HL-60/S4 treated with retinoic acid at 250 ng/mL for 4 days and 3 days (cell line): ENCODE results near the gene DPH1.

ENCODE experiments used
- in situ Hi-C: fragments of 300-500 bp; cut with MboI; formaldehyde crosslinking; loops from 2 replicates; pipeline ENCODE4 v1.7.0; 2022; ENCODE audit warnings: low sequenced_read_pairs

Gene DPH1

DNA sequence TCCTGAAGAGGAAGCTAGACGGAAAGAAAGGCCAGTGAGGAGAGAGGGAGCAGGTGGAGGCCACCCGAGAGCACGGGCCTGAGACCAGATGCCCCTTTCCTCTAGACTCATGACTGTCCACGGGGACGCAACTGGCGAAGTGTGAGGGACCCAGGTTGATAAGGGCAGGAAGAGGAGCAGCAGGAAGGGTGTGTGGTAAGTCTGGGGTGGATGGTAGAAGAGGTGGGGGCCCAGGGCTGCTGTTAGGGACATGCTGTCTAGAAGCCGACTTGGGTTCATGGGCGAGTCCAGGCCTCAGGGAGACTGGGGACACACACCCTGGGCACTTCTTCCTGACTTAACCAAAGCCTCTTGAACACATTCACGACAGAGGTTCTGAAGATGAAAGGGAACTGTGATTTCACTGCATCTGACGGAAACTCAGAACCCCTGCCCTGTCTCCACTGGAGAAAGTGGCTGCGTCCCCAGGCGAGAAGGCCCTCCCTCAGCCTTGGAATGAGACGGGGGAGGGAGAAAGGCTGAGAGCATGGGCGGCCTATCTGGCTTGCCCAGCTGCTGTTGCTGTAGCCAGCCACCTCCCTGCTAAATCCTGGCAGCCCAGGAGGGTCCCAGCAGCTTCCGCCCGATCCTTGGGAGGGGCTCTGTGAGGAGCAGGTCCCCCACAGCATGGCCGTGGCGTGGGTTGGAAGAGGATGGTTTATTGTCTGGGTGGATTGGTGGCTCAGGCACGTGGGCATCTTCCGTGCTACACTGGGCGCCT is 30.9 kb downstream of the DPH1 start:
- in situ Hi-C loops: no loop called here

DNA sequence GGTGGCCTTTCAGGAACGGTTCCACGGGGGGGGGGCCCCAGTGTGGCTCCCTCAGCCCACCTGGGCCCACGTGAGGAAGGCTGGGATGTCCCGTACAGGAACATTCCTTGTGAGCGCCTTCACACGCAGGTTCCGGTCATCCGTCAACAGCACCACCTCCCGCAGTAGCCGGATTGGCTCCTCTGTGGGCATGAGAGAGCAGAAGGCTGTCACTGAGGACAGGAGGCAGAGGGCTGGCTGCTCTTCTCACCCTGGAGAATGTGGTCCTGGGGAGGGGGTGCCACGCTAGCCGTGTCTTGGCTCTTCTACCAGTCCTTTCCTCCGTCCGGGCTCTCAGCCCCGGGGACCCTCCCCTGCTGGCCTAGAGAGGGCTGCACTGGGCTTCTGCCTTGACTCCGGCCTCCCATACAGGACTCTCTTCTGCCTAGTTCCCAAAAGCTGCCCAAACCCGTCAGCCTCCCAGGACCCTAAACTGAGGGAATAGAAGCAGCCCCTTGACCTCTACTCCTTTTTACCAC is 31.5 kb downstream of the DPH1 start:
- in situ Hi-C loops: no loop called here

- in situ Hi-C loops: no loop called here
These were observed 32.7 kb downstream of the DPH1 start for GRCh38 chr17:2062571-2063183.

GRCh38 chr17:2063261-2064146 is 33.6 kb downstream of the DPH1 start:
- in situ Hi-C loops: no loop called here

- in situ Hi-C loops: no loop called here
These were observed 34.2 kb downstream of the DPH1 start for GRCh38 chr17:2064147-2064489.

DNA sequence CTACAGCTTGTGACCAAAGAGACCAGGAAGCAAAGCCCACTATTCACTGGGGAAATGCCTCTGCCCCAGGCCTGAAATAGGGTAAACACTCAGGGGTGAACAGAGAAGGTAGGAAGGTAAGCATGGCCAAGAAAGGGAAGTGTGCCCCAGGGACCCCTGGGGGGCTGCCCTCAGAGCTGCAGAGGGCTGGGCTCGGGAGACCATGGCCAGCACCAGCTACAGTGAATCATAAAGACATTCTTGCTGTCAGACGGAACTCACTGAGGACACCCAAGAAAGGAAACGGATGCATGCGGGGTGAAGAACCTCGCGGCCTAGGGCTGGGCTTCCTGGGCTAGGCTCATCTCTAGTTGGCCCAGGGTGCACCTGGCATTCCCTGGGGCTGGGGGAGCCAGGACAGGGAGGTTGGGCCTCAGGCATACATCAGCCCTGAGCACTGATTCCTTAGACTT is 34.6 kb downstream of the DPH1 start:
- in situ Hi-C loops: no loop called here

DNA sequence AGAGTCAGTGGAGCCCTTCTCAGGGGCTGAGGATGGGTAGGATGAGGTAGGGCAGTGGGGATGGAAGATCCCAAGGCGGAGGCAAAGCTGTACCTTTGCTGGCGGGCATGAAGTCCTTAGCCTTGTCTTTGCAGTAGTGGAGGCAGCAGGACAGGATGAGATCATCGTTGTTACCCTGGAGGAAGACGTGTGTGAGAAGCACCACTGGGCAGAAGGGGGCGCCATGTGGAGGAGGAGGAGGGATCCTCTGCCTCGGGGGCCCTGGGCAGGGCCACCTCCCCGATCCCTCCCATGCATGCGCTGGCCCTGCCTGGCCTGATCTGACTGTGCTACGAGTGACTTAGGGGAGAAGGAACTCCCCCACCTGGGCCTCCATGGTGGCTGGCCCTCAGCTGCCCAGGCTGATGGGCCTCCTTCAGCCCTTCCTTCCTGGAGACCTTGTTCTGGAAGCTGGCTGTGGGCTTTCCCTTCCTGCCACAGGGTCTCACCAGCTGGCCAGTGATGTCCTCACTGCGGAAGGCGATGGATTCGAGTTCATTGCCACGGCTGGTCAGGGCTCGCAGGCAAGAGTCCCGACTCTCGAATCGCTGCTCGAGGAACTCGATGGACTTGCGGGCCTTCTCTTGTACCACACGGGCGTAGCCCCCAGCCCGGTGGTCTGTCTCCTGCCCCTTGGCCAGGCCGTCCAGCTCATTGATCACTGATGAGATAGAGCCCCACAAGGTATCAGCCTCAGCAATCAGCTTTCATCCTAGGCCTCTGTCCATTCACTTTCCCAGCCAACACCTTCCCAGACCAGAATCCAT is 35.2 kb downstream of the DPH1 start:
- in situ Hi-C loops: no loop called here

- in situ Hi-C loops: no loop called here
These were observed 36.0 kb downstream of the DPH1 start for GRCh38 chr17:2065949-2066400.

DNA sequence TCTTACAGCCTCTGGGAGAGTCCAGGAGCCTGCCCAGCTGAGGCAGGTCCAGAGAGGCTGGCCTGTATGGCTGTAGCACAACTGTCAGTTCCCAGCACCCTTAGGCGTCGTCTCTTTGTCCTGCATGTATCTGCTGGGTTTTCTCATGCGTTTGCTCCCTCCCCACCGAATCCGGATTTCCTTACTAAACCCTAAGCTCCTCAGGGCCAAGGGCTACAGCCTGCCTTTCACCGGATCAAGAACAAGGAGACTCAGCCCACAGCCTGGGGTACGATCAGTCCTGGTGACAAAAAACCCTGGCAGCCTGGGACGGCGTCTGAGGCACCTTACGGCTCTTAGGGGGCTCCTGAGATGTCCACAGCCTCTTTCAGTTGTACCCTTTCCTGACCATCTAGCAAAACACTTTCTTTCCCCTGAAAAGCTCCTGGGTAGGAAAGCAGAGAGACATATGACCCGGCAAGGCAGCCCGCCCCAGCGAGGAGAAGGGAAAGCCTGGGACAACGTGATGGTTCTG is 37.2 kb downstream of the DPH1 start:
- in situ Hi-C loops: no loop called here

- in situ Hi-C loops: no loop called here
These were observed 37.7 kb downstream of the DPH1 start for GRCh38 chr17:2067608-2068024.

DNA sequence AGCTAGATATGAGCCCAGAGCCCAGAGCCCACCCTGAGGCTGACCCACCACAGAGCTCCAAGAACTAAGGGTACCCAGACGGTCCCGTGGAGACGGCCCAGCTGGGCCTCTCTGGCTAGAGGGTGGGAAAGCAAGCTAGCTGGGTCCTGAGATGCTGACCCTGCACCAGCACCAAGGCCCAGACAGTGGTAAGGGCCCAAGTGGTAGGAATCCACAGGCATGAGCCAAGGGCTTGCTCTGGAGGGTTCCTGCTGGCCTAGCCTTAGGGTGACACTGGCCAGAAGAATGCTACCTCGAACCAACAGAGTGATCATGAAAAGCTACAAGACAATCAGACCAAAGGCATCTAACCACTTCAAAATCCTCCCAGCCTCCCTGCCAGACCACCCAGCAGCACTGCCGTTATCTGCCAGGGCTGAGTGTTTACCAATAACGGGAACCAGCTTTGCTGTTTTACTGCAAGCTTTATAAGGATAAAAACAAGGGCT is 38.1 kb downstream of the DPH1 start:
- in situ Hi-C loops: no loop called here

- in situ Hi-C loops: no loop called here
These were observed 38.6 kb downstream of the DPH1 start for GRCh38 chr17:2068519-2069051.

- in situ Hi-C loops: no loop called here
These were observed 40.5 kb downstream of the DPH1 start for GRCh38 chr17:2070241-2071023.

- in situ Hi-C loops: no loop called here
These were observed 41.1 kb downstream of the DPH1 start for GRCh38 chr17:2071024-2071385.

DNA sequence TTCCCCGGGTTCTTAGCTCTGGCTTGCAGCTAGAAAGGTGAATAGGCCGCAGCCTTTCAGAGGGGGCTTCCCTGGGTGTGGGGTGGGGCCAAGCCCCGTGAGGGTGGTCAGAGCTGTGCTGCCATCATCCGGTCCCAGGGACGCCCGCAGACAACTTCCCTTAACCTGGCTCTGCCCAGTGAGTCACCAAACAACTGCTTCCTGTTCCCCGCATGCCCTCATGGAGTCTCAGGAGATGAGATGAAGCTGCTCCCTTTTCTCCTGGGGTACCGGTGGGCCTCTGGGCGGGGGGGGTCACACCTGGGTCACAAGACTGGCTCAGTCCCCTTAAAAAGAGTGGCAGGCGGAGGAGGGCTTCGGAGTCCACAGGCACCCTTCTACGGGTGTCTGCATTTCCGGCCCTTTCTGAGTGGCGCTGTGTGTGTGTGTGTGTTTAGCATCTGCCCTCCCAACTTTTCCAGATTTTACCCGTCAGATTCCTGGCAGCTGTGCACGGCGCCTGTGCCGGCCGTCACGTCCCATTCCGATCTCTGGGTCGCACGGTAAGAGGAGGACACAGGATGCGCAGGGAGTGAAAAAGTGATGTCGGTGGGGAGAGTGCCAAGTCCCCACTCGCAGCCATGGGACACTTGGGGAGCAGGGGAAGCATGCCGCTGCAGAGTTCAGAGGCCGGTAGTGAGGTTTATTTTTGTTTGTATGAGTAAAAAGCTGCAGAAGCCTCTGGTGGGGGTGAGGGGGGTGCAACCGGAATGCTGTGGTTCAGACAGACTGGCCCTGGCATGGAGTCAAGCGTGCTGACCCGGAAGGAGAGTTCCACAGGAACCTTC is 41.7 kb downstream of the DPH1 start:
- in situ Hi-C loops: no loop called here

GRCh38 chr17:2074919-2075318 is 45.0 kb downstream of the DPH1 start:
- in situ Hi-C loops: no loop called here

DNA sequence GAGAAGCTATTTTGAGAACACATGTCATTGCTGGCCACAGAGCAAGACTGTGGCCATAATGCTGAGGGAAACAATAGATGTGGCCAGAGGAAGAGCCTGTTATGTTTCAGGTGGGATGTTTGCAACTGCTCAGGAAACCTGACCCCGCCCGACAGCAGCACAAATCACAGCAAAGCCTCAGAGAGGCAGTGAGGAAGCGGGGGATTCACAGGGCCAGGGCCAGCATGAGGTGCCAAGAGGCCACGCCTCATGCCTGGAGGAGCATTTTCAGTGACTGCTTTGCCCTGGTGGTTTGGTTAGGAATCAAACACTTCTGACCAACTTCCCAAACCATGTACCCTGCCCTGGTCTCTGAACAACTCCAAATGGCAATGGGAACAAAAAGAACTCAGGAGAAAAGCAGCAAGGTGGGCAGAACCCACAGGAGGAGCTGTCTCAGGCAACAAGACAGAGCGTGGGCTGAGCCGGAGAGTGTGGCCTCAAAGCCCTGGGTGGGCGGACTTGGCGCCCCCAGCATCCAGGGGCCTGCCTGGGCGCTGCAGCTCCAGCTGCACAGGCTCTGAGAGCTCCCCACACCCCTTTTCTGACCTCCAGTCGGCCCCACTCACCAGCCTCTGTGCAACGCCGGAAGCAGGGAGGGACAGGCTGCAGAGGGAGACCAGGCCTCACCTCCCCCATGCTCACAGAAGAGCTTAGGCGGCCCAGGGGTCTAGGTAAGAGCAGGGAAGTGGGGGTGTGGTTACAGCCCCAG is 45.6 kb downstream of the DPH1 start:
- in situ Hi-C loops: no loop called here
